ENCODE data around the gene LSM4. TPM values are rescaled to one million over a fixed set of nuclear protein-coding genes. Genes with fewer than 3 reads are reported as not detected.

Gene LSM4
- polyA plus RNA-seq, 4 donors: 80.4 to 119 (median 89.7) TPM

- no peak for DNase-seq (ENCODE audit: low read depth in 4 of 4, low spot score in 3 of 4)
Observed at GRCh38 chr19:18294467-18294864, 28.4 kb downstream of the LSM4 start.

GRCh38 chr19:18293642-18294466, 29.0 kb downstream of the LSM4 start:
- DNase-seq (ENCODE audit: low read depth in 4 of 4, low spot score in 3 of 4): no peak

- no peak for DNase-seq (ENCODE audit: low read depth in 4 of 4, low spot score in 3 of 4)
Observed at GRCh38 chr19:18292810-18293641, 29.9 kb downstream of the LSM4 start.

- DNase-seq (ENCODE audit: low read depth in 4 of 4, low spot score in 3 of 4): no peak
Observed at GRCh38 chr19:18292462-18292809, 30.4 kb downstream of the LSM4 start.

- no peak for DNase-seq (ENCODE audit: low read depth in 4 of 4, low spot score in 3 of 4)
Observed at GRCh38 chr19:18291590-18292461, 31.1 kb downstream of the LSM4 start.

- DNase-seq (ENCODE audit: low read depth in 4 of 4, low spot score in 3 of 4): no peak
Observed at GRCh38 chr19:18291019-18291524, 31.8 kb downstream of the LSM4 start.

GRCh38 chr19:18290302-18291018, 32.4 kb downstream of the LSM4 start:
- no peak for DNase-seq (ENCODE audit: low read depth in 4 of 4, low spot score in 3 of 4)

GRCh38 chr19:18289471-18290301, 33.2 kb downstream of the LSM4 start:
- no peak for DNase-seq (ENCODE audit: low read depth in 4 of 4, low spot score in 3 of 4)

GRCh38 chr19:18287836-18288772, 34.8 kb downstream of the LSM4 start:
- DNase-seq (ENCODE audit: low read depth in 4 of 4, low spot score in 3 of 4): no peak

GRCh38 chr19:18286973-18287635, 35.8 kb downstream of the LSM4 start:
- DNase-seq (ENCODE audit: low read depth in 4 of 4, low spot score in 3 of 4): no peak

GRCh38 chr19:18284712-18285360, 38.0 kb downstream of the LSM4 start:
- no peak for DNase-seq (ENCODE audit: low read depth in 4 of 4, low spot score in 3 of 4)

- no peak for DNase-seq (ENCODE audit: low read depth in 4 of 4, low spot score in 3 of 4)
Observed at GRCh38 chr19:18283338-18283737, 39.5 kb downstream of the LSM4 start.

- DNase-seq (ENCODE audit: low read depth in 4 of 4, low spot score in 3 of 4): no peak
Observed at GRCh38 chr19:18282788-18283141, 40.1 kb downstream of the LSM4 start.

- no peak for DNase-seq (ENCODE audit: low read depth in 4 of 4, low spot score in 3 of 4)
Observed at GRCh38 chr19:18282021-18282787, 40.7 kb downstream of the LSM4 start.

GRCh38 chr19:18281082-18282020, 41.5 kb downstream of the LSM4 start, which contains the start of gene JUND:
JUND (minus strand) TSS chr19:18281622; CDS start chr19:18281484, 138 bp downstream.
- DNase-seq (ENCODE audit: low read depth in 4 of 4, low spot score in 3 of 4): peak; percentile 94 to 97 (median 94)

Measured in right renal pelvis (tissue), 4 donors.